ENCODE results near the gene GMNC. TPM values are rescaled to one million over a fixed set of nuclear protein-coding genes. Genes with fewer than 3 reads are reported as not detected.
A peak's percentile ranks its signal among the peaks of the same experiment; 100 is the strongest.
"Not testable (repeated sequence)": the region's sequence is repeated elsewhere in the genome, so short reads cannot be mapped to it uniquely, and the experiment has no call there.

The GMNC gene
- total and polyA plus RNA-seq, 4 donors = 1.7 to 2.6 (median 2.4) TPM

- H3K4me1 ChIP-seq (ENCODE audit: control insufficient read depth in 4 of 4, insufficient read depth in 4 of 4, low read length in 3 of 4) = no peaks in the 10 kb centered on the region
- H3K4me3 ChIP-seq (ENCODE audit: low read depth in 1 of 3, low read length in 3 of 3) = no peak overlapping the region
- H3K27ac ChIP-seq (ENCODE audit: low read depth in 1 of 2, low read length in 2 of 2) = no peak overlapping the region
- DNase-seq (ENCODE audit: low spot score) = no peak
- no peaks in the 10 kb centered on the region for H3K36me3 ChIP-seq (ENCODE audit: control insufficient read depth in 4 of 4, insufficient read depth in 3 of 4, low read depth in 1 of 4, low read length in 3 of 4)
- 75% methylated on average over 3 of the region's 3 CpGs for WGBS
- H3K9ac ChIP-seq (ENCODE audit: low read depth in 1 of 2, low read length in 2 of 2) = no peak overlapping the region
- no peaks in the 10 kb centered on the region for H3K9me3 ChIP-seq (ENCODE audit: control insufficient read depth in 4 of 4, low read length in 3 of 4)
- H3K27me3 ChIP-seq (ENCODE audit: control insufficient read depth in 4 of 4, insufficient read depth in 4 of 4, low read length in 3 of 4) = no peaks in the 10 kb centered on the region
- no peak for TF ChIP-seq FOXA1 (IDR thresholded peaks at IDR 0.05)
Observed at GRCh38 chr3:190883141-190883540, 20.6 kb upstream of the GMNC start.

GRCh38 chr3:190877925-190878324 lies 15.4 kb upstream of the GMNC start:
- no peak for DNase-seq (ENCODE audit: low spot score)
- TF ChIP-seq CTCF (IDR thresholded peaks at IDR 0.05; ENCODE audit: low read depth, low read length, missing input control) (peak; percentile 29), HNF4G (IDR thresholded peaks at IDR 0.05) (no peak), FOXA2 (IDR thresholded peaks at IDR 0.05) (no peak), NR2F2 (IDR thresholded peaks at IDR 0.05) (no peak), RAD21 (IDR thresholded peaks at IDR 0.05) (peak in 1 of 2 donors; percentile 55)
- no peak overlapping the region for H3K27ac ChIP-seq (ENCODE audit: low read depth in 1 of 2, low read length in 2 of 2)
- H3K36me3 ChIP-seq (ENCODE audit: control insufficient read depth in 4 of 4, insufficient read depth in 3 of 4, low read depth in 1 of 4, low read length in 3 of 4) = no peaks in the 10 kb centered on the region
- H3K9me3 ChIP-seq (ENCODE audit: control insufficient read depth in 4 of 4, low read length in 3 of 4) = no peaks in the 10 kb centered on the region
- 81% methylated on average over 17 of the region's 17 CpGs for WGBS
- H3K4me3 ChIP-seq (ENCODE audit: low read depth in 1 of 3, low read length in 3 of 3) = no peak overlapping the region
- H3K9ac ChIP-seq (ENCODE audit: low read depth in 1 of 2, low read length in 2 of 2) = no peak overlapping the region
- H3K4me1 ChIP-seq (ENCODE audit: control insufficient read depth in 4 of 4, insufficient read depth in 4 of 4, low read length in 3 of 4) = peaks cover 0 to 4% (median 2%) of the 10 kb centered on the region in 4 donors
- H3K27me3 ChIP-seq (ENCODE audit: control insufficient read depth in 4 of 4, insufficient read depth in 4 of 4, low read length in 3 of 4) = no peaks in the 10 kb centered on the region

- not testable (repeated sequence) for H3K4me1 ChIP-seq (ENCODE audit: control insufficient read depth in 4 of 4, insufficient read depth in 4 of 4, low read length in 3 of 4); DNase-seq (ENCODE audit: low spot score); H3K9me3 ChIP-seq (ENCODE audit: control insufficient read depth in 4 of 4, low read length in 3 of 4); H3K27me3 ChIP-seq (ENCODE audit: control insufficient read depth in 4 of 4, insufficient read depth in 4 of 4, low read length in 3 of 4); H3K36me3 ChIP-seq (ENCODE audit: control insufficient read depth in 4 of 4, insufficient read depth in 3 of 4, low read depth in 1 of 4, low read length in 3 of 4); H3K27ac ChIP-seq (ENCODE audit: low read depth in 1 of 2, low read length in 2 of 2); H3K9ac ChIP-seq (ENCODE audit: low read depth in 1 of 2, low read length in 2 of 2); H3K4me3 ChIP-seq (ENCODE audit: low read depth in 1 of 3, low read length in 3 of 3)
- WGBS = 95% methylated on average over 6 of the region's 7 CpGs
Observed at GRCh38 chr3:190876433-190876832, 13.9 kb upstream of the GMNC start.

- H3K4me3 ChIP-seq (ENCODE audit: low read depth in 1 of 3, low read length in 3 of 3); H3K9ac ChIP-seq (ENCODE audit: low read depth in 1 of 2, low read length in 2 of 2); H3K4me1 ChIP-seq (ENCODE audit: control insufficient read depth in 4 of 4, insufficient read depth in 4 of 4, low read length in 3 of 4); DNase-seq (ENCODE audit: low spot score); H3K9me3 ChIP-seq (ENCODE audit: control insufficient read depth in 4 of 4, low read length in 3 of 4); H3K27ac ChIP-seq (ENCODE audit: low read depth in 1 of 2, low read length in 2 of 2); H3K36me3 ChIP-seq (ENCODE audit: control insufficient read depth in 4 of 4, insufficient read depth in 3 of 4, low read depth in 1 of 4, low read length in 3 of 4); H3K27me3 ChIP-seq (ENCODE audit: control insufficient read depth in 4 of 4, insufficient read depth in 4 of 4, low read length in 3 of 4): not testable (repeated sequence)
- WGBS = 90% methylated on average over 9 of the region's 9 CpGs
Observed at GRCh38 chr3:190875061-190875460, 12.6 kb upstream of the GMNC start.

- no peak for TF ChIP-seq HNF4G (IDR thresholded peaks at IDR 0.05)
- TF ChIP-seq, protein P1, sequence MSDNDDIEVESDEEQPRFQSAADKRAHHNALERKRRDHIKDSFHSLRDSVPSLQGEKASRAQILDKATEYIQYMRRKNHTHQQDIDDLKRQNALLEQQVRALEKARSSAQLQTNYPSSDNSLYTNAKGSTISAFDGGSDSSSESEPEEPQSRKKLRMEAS (IDR thresholded peaks at IDR 0.05) = no peak
- TF ChIP-seq RAD21 (IDR thresholded peaks at IDR 0.05) = no peak
- no peak for DNase-seq (ENCODE audit: low spot score)
- Histone ChIP-seq H3K27ac (ENCODE audit: low read depth in 1 of 2, low read length in 2 of 2) (no peak overlapping the region), H3K4me1 (ENCODE audit: control insufficient read depth in 4 of 4, insufficient read depth in 4 of 4, low read length in 3 of 4) (peaks cover 1 to 17% (median 4%) of the 10 kb centered on the region in 4 donors), H3K36me3 (ENCODE audit: control insufficient read depth in 4 of 4, insufficient read depth in 3 of 4, low read depth in 1 of 4, low read length in 3 of 4) (no peaks in the 10 kb centered on the region), H3K9me3 (ENCODE audit: control insufficient read depth in 4 of 4, low read length in 3 of 4) (no peaks in the 10 kb centered on the region), H3K4me3 (ENCODE audit: low read depth in 1 of 3, low read length in 3 of 3) (no peak overlapping the region), H3K9ac (ENCODE audit: low read depth in 1 of 2, low read length in 2 of 2) (no peak overlapping the region), H3K27me3 (ENCODE audit: control insufficient read depth in 4 of 4, insufficient read depth in 4 of 4, low read length in 3 of 4) (no peaks in the 10 kb centered on the region)
- WGBS = 52% methylated on average over 3 of the region's 3 CpGs
Observed at GRCh38 chr3:190870127-190870526, 7.6 kb upstream of the GMNC start.

Data from liver (tissue), 9 donors.